HG02885 (cell line): Measurements from ENCODE around the gene ADRB1.

Experiments
- ATAC-seq: cut with Tn5 transposase; IDR thresholded peaks from one replicate; pipeline ENCODE4 v1.9.1; 2021; ENCODE audit warnings: mild to moderate bottlenecking; ENCODE audit not compliant: unreplicated experiment, poor library complexity

The ADRB1 gene

DNA sequence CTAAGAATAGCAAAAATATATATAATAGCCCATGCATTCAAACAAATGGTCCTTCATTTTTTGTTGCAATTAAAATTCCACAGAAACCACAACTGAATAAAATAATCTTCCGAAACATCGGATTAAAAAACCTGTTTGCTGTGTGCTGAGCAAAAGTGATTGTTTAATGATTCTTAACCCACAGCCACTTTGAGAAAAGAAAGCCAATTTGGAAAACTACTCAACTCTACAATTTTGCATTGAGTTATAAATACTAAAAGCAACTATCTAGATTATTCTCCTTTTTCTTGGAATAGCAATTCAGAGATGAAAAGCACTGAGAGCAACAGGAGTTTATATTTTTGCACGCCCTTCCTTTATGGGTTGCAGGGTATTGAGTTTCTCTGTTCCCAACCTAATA lies 8.0 kb downstream of the ADRB1 start:
- no peak for ATAC-seq

DNA sequence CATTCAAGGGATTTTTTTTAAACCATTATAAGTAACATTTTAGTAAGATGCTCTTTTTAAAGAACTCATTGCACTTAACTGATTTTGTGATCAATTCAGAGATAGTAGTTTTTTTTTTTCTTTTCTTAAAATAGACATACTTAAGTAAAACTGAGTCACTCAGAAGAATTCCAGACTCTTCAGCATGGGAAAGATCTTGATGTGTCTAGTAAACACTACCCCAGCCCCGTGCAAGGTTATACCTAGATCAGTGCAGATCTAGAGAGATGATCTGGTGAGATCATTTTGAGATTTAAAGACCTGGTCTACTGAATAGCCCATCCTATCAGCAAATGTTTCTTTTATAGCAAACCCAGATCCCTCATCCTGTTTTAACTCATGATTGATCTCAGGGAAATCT lies 8.6 kb downstream of the ADRB1 start:
- ATAC-seq: no peak

- no peak for ATAC-seq
Measured at GRCh38 chr10:114053946-114054345, 10.3 kb downstream of the ADRB1 start.

GRCh38 chr10:114057855-114058254 lies 14.2 kb downstream of the ADRB1 start:
- ATAC-seq: no peak

- ATAC-seq: no peak
Measured at GRCh38 chr10:114058297-114058696, 14.6 kb downstream of the ADRB1 start.

DNA sequence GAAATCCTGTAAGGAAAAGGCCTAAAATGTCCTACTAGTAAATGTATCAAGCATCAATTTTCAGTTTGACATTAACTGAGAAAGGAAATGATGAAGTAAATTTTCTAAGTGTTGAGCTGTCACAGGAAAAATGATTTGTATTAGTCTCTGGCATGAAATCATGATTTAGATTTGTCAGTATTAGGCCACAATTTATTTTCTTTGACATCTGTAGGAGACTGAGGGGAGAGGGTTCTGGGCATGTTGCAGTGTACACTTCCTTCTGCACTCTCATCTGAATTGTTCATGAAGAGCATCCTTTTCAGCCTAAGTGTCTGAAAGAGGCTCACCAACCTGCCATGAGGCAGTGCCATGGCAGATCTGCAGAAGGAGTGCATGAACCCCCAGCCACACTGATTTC lies 15.9 kb downstream of the ADRB1 start:
- no peak for ATAC-seq

GRCh38 chr10:114060456-114060855 lies 16.8 kb downstream of the ADRB1 start:
- ATAC-seq: no peak

- ATAC-seq: no peak
Measured at GRCh38 chr10:114061148-114061547, 17.5 kb downstream of the ADRB1 start.

- no peak for ATAC-seq
Measured at GRCh38 chr10:114061789-114062188, 18.1 kb downstream of the ADRB1 start.

DNA sequence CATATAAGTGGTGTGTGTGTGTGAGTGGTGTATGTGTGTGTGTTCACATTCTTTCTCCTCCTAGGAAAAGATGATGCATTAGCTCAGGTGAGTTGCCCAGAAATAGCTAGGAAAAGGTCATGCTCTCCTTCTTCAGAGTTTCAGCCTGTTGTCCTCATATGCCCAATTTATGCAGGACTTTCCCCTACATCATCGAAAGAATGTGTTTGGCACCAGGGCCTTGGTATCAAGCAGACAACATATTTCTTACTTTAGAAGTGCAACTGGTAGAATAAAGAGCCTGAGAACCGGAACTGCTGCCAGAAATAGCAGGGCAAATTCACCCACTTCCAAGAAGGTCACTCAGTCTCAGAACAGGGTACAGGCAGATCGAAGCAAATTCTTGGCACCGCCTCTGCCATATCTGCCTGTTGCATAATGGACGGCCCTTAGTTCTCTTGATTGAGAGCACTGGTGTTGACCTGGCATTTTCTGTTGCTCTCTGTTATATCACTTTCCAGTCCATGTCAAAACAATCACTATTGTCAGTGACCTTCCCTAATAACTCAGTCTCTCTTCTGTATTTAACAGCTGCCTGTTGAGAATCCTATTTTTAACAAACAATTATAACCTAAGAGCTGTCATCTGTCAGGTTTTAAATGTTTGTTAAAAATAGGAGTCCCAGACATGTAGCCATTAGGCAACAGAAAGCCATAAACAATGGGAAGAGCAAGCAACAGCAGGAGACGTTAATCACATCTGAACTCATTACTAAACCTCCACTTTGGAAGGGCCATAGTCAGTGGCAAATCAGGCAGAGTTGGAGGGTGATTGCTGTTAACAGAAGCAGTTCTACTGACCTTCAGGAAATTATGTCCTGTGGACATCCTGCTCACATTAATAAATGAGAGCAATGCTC lies 20.7 kb downstream of the ADRB1 start:
- ATAC-seq: no peak

- ATAC-seq: no peak
Measured at GRCh38 chr10:114065049-114065435, 21.4 kb downstream of the ADRB1 start.

- no peak for ATAC-seq
Measured at GRCh38 chr10:114068054-114068707, 24.5 kb downstream of the ADRB1 start.

DNA sequence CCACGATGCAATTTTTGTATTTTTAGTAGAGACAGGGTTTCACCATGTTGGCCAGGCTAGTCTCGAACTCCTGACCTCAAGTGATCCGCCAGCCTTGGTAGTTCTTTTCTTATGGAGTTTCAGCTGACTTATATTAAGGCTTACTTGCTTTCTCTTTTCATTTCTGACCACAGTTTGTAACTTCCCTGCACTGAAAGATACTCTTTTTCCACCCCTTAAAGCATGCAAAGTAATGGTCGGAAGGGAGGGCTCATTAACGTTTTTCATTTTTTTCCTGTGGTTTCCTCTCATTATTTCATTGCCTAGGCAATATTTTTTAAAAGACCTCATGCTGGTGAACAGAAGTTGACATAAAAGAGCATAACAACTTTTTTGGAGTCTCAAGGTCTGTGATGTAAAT lies 27.0 kb downstream of the ADRB1 start:
- no peak for ATAC-seq

DNA sequence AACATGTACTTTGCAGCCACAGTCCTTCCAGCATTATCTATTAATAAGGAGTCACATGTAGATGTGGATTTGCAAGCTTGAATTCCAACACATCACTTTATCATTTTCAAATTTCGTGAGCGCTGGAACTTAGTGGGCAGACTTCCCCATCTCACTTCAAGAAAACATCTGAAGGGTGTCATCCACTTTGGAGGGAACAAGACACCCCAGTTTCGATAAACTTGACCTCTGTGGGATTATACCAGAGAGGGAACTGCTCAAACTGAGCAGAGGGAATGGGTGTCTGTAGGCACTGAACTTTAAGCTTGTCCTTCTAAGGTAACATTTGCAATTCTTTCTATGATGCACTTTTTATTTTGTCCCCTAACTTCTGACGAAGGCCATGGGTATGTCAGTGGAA lies 27.5 kb downstream of the ADRB1 start:
- ATAC-seq: no peak

DNA sequence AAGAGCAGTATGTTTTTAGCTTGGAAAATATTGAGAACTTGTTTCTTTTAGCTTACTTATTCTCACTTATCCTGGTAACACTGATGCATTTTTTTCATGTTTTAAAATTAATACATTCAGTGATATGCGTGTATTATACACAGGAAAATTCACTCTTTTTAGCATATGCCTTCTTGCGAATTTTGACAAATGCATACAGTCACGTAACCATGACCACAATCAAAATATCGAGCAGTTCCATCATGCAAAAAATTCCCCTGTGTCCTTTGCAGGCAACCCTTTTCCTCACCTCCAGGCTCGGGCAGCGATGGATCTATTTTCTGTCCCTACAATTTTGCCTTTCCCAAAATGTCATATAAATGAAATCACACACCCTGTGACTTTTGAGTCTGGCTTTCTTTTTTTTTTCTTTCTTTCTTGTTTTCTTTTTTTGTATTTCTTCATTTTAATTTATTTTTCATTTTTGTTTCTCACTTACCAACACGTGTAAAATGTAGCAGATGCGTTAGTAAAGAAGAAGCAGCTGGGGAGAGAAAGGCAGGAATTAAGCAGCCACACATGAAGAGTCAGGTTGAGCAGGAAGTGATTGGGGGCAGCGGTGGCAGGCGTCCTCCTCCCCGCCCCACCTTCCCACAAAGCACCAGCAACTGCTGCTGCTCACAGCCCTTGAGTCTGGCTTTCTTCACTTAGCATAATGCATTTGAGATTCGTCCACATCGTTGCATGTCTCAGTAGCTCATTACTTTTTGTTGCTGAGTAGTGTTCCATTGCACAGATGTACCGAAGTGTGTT lies 29.9 kb downstream of the ADRB1 start:
- peak; percentile 61 for ATAC-seq

DNA sequence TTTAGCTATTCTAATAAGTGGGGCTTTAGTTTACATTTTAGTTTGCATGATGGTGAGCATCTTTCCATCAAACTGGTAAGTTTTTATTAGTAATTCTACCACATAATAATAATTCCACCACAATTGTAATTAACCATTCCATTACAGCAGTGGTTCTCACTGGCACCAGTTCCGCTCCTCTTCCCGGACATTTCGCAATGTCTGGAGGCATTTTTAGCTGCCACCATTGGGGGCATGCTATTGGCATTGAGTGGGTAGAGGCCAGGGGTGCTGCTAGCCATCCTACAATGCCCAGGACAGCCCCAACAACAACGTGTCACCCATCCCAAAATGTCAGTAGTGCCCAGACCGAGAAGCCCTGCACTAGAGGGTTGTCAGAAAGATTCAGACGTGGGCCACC lies 31.4 kb downstream of the ADRB1 start:
- no peak for ATAC-seq

DNA sequence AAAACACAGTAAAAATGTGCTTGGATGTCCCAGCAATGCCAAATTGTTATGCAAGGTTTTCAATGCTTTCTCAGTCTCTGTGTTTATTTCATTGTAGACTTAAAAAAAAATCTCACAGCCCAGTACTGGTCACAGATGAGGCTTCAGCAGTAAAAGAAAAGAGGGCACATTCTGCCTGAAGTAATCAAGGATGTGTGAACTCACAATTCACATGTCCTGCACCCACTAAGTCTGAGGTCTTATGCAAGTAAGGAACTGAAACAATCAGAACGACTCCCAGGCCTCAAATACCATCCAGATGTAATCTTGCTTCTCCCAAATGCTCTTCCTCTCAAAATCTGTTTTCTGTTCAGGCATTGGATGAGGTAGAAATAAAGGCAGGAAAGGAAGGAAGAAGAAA lies 33.7 kb downstream of the ADRB1 start:
- ATAC-seq: no peak

DNA sequence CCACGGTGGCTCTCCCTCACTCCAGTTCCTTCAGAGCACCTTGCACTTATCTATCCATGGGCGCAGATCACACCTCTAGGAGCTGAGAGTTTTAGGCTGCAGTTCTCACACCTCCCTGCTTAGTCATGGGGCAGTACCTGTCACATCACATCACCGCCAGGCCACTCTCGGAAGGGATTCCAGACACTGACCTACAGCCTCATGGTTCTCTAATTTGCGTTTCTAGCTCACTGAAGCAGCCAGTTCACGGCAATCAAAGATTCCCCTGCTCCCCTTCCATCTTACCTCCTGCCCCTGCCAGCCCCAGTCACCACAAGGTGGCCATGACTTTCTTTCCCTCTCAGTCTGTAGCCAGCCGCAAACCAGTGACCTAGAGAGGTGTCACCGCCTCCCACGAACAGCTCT lies 34.2 kb downstream of the ADRB1 start:
- ATAC-seq: no peak

DNA sequence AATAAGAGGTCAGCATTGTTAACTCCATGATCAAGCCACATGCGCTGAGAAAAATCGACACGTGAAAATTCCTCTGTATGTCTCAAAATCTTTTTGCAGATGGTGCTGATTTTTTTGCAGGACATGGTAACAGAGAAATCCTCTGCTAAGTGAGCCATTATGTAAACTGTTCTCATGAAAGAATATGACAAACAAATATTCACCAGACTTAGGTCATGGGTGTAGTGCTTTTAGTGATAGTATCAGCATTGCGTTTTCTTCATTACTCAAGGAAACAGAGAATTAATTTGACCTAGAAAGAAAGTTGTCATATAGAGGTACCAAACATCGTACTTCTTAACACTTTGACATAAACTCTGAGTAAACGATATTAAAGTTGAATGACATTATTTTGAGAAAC lies 34.7 kb downstream of the ADRB1 start:
- no peak for ATAC-seq

- no peak for ATAC-seq
Measured at GRCh38 chr10:114079421-114079820, 35.8 kb downstream of the ADRB1 start.
